Right kidney (tissue), 1 donor: ENCODE results near the gene MCF2L2.

Source experiments
- DNase-seq: peaks from one replicate; pipeline ENCODE4 v3.0.0-alpha.2; 2016

MCF2L2 gene

GRCh38 chr3:183265157-183265642, 163.2 kb downstream of the MCF2L2 start:
- DNase-seq, result peak; percentile 61

GRCh38 chr3:183264268-183264667, 164.2 kb downstream of the MCF2L2 start:
- no peak for DNase-seq

- no peak for DNase-seq
Observed at GRCh38 chr3:183262875-183263378, 165.5 kb downstream of the MCF2L2 start.

GRCh38 chr3:183261151-183261724, 167.2 kb downstream of the MCF2L2 start:
- no peak for DNase-seq

- no peak for DNase-seq
Observed at GRCh38 chr3:183260167-183260904, 168.1 kb downstream of the MCF2L2 start.

- DNase-seq, result no peak
Observed at GRCh38 chr3:183259621-183260020, 168.8 kb downstream of the MCF2L2 start.

GRCh38 chr3:183259087-183259486, 169.3 kb downstream of the MCF2L2 start:
- no peak for DNase-seq

GRCh38 chr3:183255348-183255730, 173.1 kb downstream of the MCF2L2 start:
- no peak for DNase-seq

- peak; percentile 95 for DNase-seq
Observed at GRCh38 chr3:183254487-183255347, 173.7 kb downstream of the MCF2L2 start.

GRCh38 chr3:183253528-183254486, 174.6 kb downstream of the MCF2L2 start:
- DNase-seq, result peak; percentile 94

- DNase-seq, result peak; percentile 36
Observed at GRCh38 chr3:183252973-183253527, 175.4 kb downstream of the MCF2L2 start, which contains the start of gene B3GNT5. TSS of gene B3GNT5 (plus strand) at chr3:183253253. CDS start at chr3:183269799, 16,546 bp downstream.

- no peak for DNase-seq
Observed at GRCh38 chr3:183252118-183252782, 176.2 kb downstream of the MCF2L2 start.

GRCh38 chr3:183249006-183249718, 179.3 kb downstream of the MCF2L2 start:
- DNase-seq, result no peak

GRCh38 chr3:183247011-183247589, 181.3 kb downstream of the MCF2L2 start:
- DNase-seq, result no peak

- no peak for DNase-seq
Observed at GRCh38 chr3:183244981-183245476, 183.4 kb downstream of the MCF2L2 start.

- no peak for DNase-seq
Observed at GRCh38 chr3:183244219-183244618, 184.2 kb downstream of the MCF2L2 start.

- no peak for DNase-seq
Observed at GRCh38 chr3:183242431-183242830, 186.0 kb downstream of the MCF2L2 start.

- DNase-seq, result no peak
Observed at GRCh38 chr3:183239046-183239445, 189.4 kb downstream of the MCF2L2 start.

GRCh38 chr3:183233966-183234365, 194.5 kb downstream of the MCF2L2 start:
- no peak for DNase-seq
